GM12892 (cell line): ENCODE measurements around the gene RALB.

Experiments
- POLR2A ChIP-seq: IDR thresholded peaks from 2 replicates; pipeline ENCODE4 v1.6.1; 2011; ENCODE audit warnings: low read depth, low read length, control low read depth
- POLR2AphosphoS5 ChIP-seq: IDR thresholded peaks from 2 replicates; pipeline ENCODE4 v1.6.1; 2011; ENCODE audit warnings: low read depth, low read length, control low read depth
- TAF1 ChIP-seq: IDR thresholded peaks from 2 replicates; pipeline ENCODE4 v1.6.1; 2011; ENCODE audit warnings: low read depth, mild to moderate bottlenecking, control low read depth, low read length, borderline replicate concordance

- TF ChIP-seq POLR2A (no peak), POLR2AphosphoS5 (no peak), TAF1 (no peak)
Measured at GRCh38 chr2:120257522-120257921, 4.9 kb downstream of the RALB start.
